Stomach (tissue), 4 donors: Measurements from ENCODE around the gene OPRL1.

Source experiments
- EP300 ChIP-seq: sonication (generic); formaldehyde crosslinking; IDR thresholded peaks from one replicate; pipeline ENCODE4 v1.6.1; 2017; ENCODE audit warnings: antibody characterized with exemption
- TF ChIP-seq, protein P1 (sequence below), 7 experiments: fragments of 450-650 bp in 4 of 7; fragments of 200-600 bp in 3 of 7; sonication (generic) in 3 of 7; IDR thresholded peaks; one replicate each; pipeline ENCODE4 v1.5.1; 2016 to 2019; ENCODE audit warnings: antibody characterized with exemption in 7 of 7, control low read depth in 2 of 7, mild to moderate bottlenecking in 1 of 7

DNA sequence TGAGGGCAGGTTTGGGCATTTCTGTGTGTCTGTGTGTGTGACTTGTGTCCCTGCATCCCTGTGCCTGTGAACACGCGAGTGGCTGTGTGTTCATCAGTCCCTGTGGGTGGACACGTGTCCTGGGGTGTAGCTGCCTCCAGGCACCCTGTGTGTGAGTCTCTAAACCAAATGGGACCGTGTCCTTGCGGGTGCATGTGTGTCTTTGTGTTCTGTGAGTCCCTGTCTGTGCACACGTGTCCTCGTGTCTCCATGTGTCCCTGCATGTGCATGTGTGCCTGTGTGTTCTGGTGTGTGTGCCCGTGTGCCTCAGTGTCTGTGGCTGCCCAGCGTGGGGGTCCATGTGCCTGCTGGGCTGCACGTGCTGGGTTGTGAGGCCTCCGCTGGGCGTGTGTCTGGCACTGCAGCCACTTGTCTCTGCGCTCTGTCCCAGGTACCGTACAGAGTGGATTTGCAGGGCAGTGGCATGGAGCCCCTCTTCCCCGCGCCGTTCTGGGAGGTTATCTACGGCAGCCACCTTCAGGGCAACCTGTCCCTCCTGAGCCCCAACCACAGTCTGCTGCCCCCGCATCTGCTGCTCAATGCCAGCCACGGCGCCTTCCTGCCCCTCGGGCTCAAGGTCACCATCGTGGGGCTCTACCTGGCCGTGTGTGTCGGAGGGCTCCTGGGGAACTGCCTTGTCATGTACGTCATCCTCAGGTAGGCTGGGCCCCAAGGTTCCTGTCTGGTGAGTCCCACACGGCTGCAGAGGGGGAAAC lies 12.6 kb downstream of the OPRL1 start:
- TF ChIP-seq EP300: no peak
- TF ChIP-seq, protein P1, sequence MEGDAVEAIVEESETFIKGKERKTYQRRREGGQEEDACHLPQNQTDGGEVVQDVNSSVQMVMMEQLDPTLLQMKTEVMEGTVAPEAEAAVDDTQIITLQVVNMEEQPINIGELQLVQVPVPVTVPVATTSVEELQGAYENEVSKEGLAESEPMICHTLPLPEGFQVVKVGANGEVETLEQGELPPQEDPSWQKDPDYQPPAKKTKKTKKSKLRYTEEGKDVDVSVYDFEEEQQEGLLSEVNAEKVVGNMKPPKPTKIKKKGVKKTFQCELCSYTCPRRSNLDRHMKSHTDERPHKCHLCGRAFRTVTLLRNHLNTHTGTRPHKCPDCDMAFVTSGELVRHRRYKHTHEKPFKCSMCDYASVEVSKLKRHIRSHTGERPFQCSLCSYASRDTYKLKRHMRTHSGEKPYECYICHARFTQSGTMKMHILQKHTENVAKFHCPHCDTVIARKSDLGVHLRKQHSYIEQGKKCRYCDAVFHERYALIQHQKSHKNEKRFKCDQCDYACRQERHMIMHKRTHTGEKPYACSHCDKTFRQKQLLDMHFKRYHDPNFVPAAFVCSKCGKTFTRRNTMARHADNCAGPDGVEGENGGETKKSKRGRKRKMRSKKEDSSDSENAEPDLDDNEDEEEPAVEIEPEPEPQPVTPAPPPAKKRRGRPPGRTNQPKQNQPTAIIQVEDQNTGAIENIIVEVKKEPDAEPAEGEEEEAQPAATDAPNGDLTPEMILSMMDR (IDR thresholded peaks at IDR 0.05): no peak
